A549 (cell line): ENCODE data around the gene CYP19A1.

Source experiments
- CTCF ChIP-seq: fragments of >200 bp; sonication (Bioruptor Twin); formaldehyde crosslinking; IDR thresholded peaks from 3 replicates; pipeline ENCODE4 v1.5.1; 2016
- EHMT2 ChIP-seq: fragments of 200-600 bp; sonication (generic); IDR thresholded peaks from 2 replicates; pipeline ENCODE4 v1.6.1; 2016; ENCODE audit warnings: antibody characterized with exemption, low read depth, mild to moderate bottlenecking, moderate library complexity
- JUN ChIP-seq, 2 experiments: fragments of >200 bp; sonication (Bioruptor Twin); formaldehyde crosslinking; IDR thresholded peaks; 2 replicates in 1 of 2; 3 replicates in 1 of 2; pipeline ENCODE4 v1.6.1; 2016 to 2017
- POLR2A ChIP-seq: IDR thresholded peaks from 2 replicates; pipeline ENCODE4 v1.6.1; 2012; ENCODE audit warnings: mild to moderate bottlenecking, low read length
- USF2 ChIP-seq: fragments of 450-650 bp; IDR thresholded peaks from 2 replicates; pipeline ENCODE4 v1.6.1; 2014; ENCODE audit warnings: antibody characterized with exemption

GRCh38 chr15:51185213-51186159 lies 152.9 kb downstream of the CYP19A1 start:
- no peak for TF ChIP-seq EHMT2
- TF ChIP-seq CTCF, result no peak
- TF ChIP-seq JUN (IDR thresholded peaks at IDR 0.05), result no peak
- no peak for TF ChIP-seq USF2
- no peak for TF ChIP-seq POLR2A
